ENCODE data around the gene PIERCE2.
"Not testable (repeated sequence)": the region's sequence is repeated elsewhere in the genome, so short reads cannot be mapped to it uniquely, and the experiment has no call there.

PIERCE2 gene

GRCh38 chr15:55434989-55435825, 26.9 kb downstream of the PIERCE2 start:
- DNase-seq: peak in 1 of 51 donors; percentile 3

GRCh38 chr15:55443141-55443540, 34.8 kb downstream of the PIERCE2 start:
- DNase-seq: not testable (repeated sequence)

GRCh38 chr15:55445936-55446335, 37.6 kb downstream of the PIERCE2 start:
- not testable (repeated sequence) for DNase-seq

GRCh38 chr15:55446379-55447029, 38.2 kb downstream of the PIERCE2 start:
- not testable (repeated sequence) for DNase-seq

- not testable (repeated sequence) for DNase-seq
Observed at GRCh38 chr15:55447030-55447394, 38.7 kb downstream of the PIERCE2 start.

- no peak for DNase-seq
Observed at GRCh38 chr15:55457401-55458022, 49.2 kb downstream of the PIERCE2 start.

- no peak for DNase-seq
Observed at GRCh38 chr15:55461447-55461846, 53.2 kb downstream of the PIERCE2 start.

- DNase-seq: no peak
Observed at GRCh38 chr15:55468321-55468720, 60.0 kb downstream of the PIERCE2 start.
